ENCODE measurements around the gene FAAP100. TPM values are rescaled to one million over a fixed set of nuclear protein-coding genes. Genes with fewer than 3 reads are reported as not detected.

Gene FAAP100
- polyA plus RNA-seq, 1 donor from 2014 or later: 56.3 TPM

GRCh38 chr17:81528384-81528650, 23.8 kb downstream of the FAAP100 start:
- no peak for TF ChIP-seq SMC3 (conservative IDR thresholded peaks at IDR 0.05; ENCODE audit: poor library complexity)
- TF ChIP-seq MXI1 (conservative IDR thresholded peaks at IDR 0.05; ENCODE audit: poor library complexity, severe bottlenecking): no peak
- no peak for TF ChIP-seq CTCF (IDR thresholded peaks at IDR 0.05; ENCODE audit: poor library complexity, severe bottlenecking)
- no peak for TF ChIP-seq RAD21 (conservative IDR thresholded peaks at IDR 0.05)
- no peak for TF ChIP-seq EZH2 (IDR thresholded peaks at IDR 0.05; ENCODE audit: borderline replicate concordance, insufficient read depth, low read length, poor library complexity, severe bottlenecking)
- no peak for TF ChIP-seq EP300 (conservative IDR thresholded peaks at IDR 0.05; ENCODE audit: poor library complexity, severe bottlenecking)
- no peak for TF ChIP-seq TAF1 (IDR thresholded peaks at IDR 0.05; ENCODE audit: low read depth)
- TF ChIP-seq, protein P1, sequence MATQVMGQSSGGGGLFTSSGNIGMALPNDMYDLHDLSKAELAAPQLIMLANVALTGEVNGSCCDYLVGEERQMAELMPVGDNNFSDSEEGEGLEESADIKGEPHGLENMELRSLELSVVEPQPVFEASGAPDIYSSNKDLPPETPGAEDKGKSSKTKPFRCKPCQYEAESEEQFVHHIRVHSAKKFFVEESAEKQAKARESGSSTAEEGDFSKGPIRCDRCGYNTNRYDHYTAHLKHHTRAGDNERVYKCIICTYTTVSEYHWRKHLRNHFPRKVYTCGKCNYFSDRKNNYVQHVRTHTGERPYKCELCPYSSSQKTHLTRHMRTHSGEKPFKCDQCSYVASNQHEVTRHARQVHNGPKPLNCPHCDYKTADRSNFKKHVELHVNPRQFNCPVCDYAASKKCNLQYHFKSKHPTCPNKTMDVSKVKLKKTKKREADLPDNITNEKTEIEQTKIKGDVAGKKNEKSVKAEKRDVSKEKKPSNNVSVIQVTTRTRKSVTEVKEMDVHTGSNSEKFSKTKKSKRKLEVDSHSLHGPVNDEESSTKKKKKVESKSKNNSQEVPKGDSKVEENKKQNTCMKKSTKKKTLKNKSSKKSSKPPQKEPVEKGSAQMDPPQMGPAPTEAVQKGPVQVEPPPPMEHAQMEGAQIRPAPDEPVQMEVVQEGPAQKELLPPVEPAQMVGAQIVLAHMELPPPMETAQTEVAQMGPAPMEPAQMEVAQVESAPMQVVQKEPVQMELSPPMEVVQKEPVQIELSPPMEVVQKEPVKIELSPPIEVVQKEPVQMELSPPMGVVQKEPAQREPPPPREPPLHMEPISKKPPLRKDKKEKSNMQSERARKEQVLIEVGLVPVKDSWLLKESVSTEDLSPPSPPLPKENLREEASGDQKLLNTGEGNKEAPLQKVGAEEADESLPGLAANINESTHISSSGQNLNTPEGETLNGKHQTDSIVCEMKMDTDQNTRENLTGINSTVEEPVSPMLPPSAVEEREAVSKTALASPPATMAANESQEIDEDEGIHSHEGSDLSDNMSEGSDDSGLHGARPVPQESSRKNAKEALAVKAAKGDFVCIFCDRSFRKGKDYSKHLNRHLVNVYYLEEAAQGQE (IDR thresholded peaks at IDR 0.05; ENCODE audit: borderline replicate concordance): no peak
- TF ChIP-seq POLR2AphosphoS5 (IDR thresholded peaks at IDR 0.05): no peak
- Histone ChIP-seq H3K9me2 (ENCODE audit: insufficient read depth, low read length) (no peaks in the 10 kb centered on the region), H3F3A (ENCODE audit: insufficient read depth, low read length, poor library complexity, severe bottlenecking) (no peaks in the 10 kb centered on the region)

GRCh38 chr17:81527591-81528383, 24.4 kb downstream of the FAAP100 start, which contains the start of gene FSCN2:
TSS of gene FSCN2 (plus strand) at chr17:81528377. CDS start at chr17:81528532, 155 bp downstream.
- H3K4me2 ChIP-seq (ENCODE audit: low read length): no peak within 1 kb of the TSS
- no peak within 1 kb of the TSS for H3K9ac ChIP-seq (ENCODE audit: low read length)
- H3F3A ChIP-seq (ENCODE audit: insufficient read depth, low read length, poor library complexity, severe bottlenecking): no peaks in the 10 kb centered on the region
- H4K20me1 ChIP-seq (ENCODE audit: insufficient read depth): no peaks in the 10 kb centered on the region
- no peaks in the 10 kb centered on the region for H3K9me3 ChIP-seq (ENCODE audit: low read length)
- H3K79me2 ChIP-seq (replicated peaks; ENCODE audit: insufficient read depth, low read length): no peaks in the 10 kb centered on the region
- H3K4me3 ChIP-seq (ENCODE audit: low read length): no peak within 1 kb of the TSS
- H3K27me3 ChIP-seq (ENCODE audit: insufficient read depth, low read depth, low read length): no peaks in the 10 kb centered on the region
- H2AFZ ChIP-seq (ENCODE audit: low read depth, low read length): no peak within 1 kb of the TSS
- TF ChIP-seq POLR2AphosphoS5 (IDR thresholded peaks at IDR 0.05) (no peak), SMC3 (conservative IDR thresholded peaks at IDR 0.05; ENCODE audit: poor library complexity) (no peak), MXI1 (conservative IDR thresholded peaks at IDR 0.05; ENCODE audit: poor library complexity, severe bottlenecking) (no peak), CTCF (IDR thresholded peaks at IDR 0.05; ENCODE audit: poor library complexity, severe bottlenecking) (no peak), EP300 (conservative IDR thresholded peaks at IDR 0.05; ENCODE audit: poor library complexity, severe bottlenecking) (no peak), TAF1 (IDR thresholded peaks at IDR 0.05; ENCODE audit: low read depth) (no peak), EZH2 (IDR thresholded peaks at IDR 0.05; ENCODE audit: borderline replicate concordance, insufficient read depth, low read length, poor library complexity, severe bottlenecking) (no peak), RAD21 (conservative IDR thresholded peaks at IDR 0.05) (no peak)
- TF ChIP-seq, protein P1 (IDR thresholded peaks at IDR 0.05; ENCODE audit: borderline replicate concordance): no peak
- H3K27ac ChIP-seq (ENCODE audit: low read length): no peak within 1 kb of the TSS
- no peaks in the 10 kb centered on the region for H3K9me2 ChIP-seq (ENCODE audit: insufficient read depth, low read length)
- H3K36me3 ChIP-seq (ENCODE audit: insufficient read depth, low read length): no peaks in the 10 kb centered on the region

More at GRCh38 chr17:81528384-81528650, 23.8 kb downstream of the FAAP100 start:
- no peak overlapping the region for H3K4me2 ChIP-seq (ENCODE audit: low read length)
- no peak overlapping the region for H3K27ac ChIP-seq (ENCODE audit: low read length)
- no peaks in the 10 kb centered on the region for H3K27me3 ChIP-seq (ENCODE audit: insufficient read depth, low read depth, low read length)
- no peak overlapping the region for H2AFZ ChIP-seq (ENCODE audit: low read depth, low read length)
- H3K9me3 ChIP-seq (ENCODE audit: low read length): no peaks in the 10 kb centered on the region
- H3K9ac ChIP-seq (ENCODE audit: low read length): no peak overlapping the region
- H3K36me3 ChIP-seq (ENCODE audit: insufficient read depth, low read length): no peaks in the 10 kb centered on the region
- no peaks in the 10 kb centered on the region for H3K79me2 ChIP-seq (replicated peaks; ENCODE audit: insufficient read depth, low read length)
- no peaks in the 10 kb centered on the region for H4K20me1 ChIP-seq (ENCODE audit: insufficient read depth)
- no peak overlapping the region for H3K4me3 ChIP-seq (ENCODE audit: low read length)
